ENCODE data around the gene HAP1. TPM values are rescaled to one million over a fixed set of nuclear protein-coding genes. Genes with fewer than 3 reads are reported as not detected.
"Not testable (repeated sequence)": the region's sequence is repeated elsewhere in the genome, so short reads cannot be mapped to it uniquely, and the experiment has no call there.

The HAP1 gene
- total RNA-seq, 1 donor from 2014 or later = 0.11 TPM

DNA sequence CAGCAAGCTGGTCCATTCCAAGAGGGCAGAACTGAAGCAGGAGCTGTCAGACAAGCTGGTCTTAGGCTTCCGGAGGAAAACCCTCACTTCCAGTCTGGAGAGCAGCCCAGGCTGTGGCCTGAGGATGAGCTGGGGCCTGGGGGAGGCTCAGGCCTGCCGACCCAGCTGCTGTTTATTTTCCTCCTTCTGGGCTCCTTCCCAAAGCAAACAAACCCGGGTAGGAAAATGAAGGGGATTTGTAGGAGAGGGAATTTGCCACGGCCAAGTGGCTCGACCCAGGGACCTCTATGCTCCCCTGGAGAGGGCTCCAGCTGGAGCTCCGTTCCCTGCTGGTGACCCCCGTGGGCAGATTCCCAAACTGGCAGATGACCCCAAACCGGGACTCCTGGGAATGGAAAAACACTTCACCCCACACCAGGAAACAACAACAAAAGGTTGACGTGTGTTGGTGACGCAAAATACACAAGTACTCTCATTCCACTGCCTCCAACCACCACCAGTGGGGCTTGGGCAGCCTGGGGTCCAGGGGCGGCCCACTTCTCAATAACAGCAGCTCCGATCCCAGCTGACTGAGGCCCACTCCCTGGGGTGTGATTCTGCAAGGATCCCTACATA is 43.2 kb upstream of the HAP1 start:
- Mint-ChIP-seq H3K9me3 (ENCODE audit: unreplicated experiment) (no peaks in the 10 kb centered on the region), H3K4me1 (ENCODE audit: unreplicated experiment) (peaks cover 76% of the 10 kb centered on the region), H3K27ac (ENCODE audit: unreplicated experiment) (peak overlapping the region; percentile 93), H3K27me3 (ENCODE audit: unreplicated experiment) (no peaks in the 10 kb centered on the region), H3K4me3 (ENCODE audit: unreplicated experiment) (no peak overlapping the region), H3K36me3 (ENCODE audit: unreplicated experiment) (peaks cover 4% of the 10 kb centered on the region)
- TF ChIP-seq, protein P1, sequence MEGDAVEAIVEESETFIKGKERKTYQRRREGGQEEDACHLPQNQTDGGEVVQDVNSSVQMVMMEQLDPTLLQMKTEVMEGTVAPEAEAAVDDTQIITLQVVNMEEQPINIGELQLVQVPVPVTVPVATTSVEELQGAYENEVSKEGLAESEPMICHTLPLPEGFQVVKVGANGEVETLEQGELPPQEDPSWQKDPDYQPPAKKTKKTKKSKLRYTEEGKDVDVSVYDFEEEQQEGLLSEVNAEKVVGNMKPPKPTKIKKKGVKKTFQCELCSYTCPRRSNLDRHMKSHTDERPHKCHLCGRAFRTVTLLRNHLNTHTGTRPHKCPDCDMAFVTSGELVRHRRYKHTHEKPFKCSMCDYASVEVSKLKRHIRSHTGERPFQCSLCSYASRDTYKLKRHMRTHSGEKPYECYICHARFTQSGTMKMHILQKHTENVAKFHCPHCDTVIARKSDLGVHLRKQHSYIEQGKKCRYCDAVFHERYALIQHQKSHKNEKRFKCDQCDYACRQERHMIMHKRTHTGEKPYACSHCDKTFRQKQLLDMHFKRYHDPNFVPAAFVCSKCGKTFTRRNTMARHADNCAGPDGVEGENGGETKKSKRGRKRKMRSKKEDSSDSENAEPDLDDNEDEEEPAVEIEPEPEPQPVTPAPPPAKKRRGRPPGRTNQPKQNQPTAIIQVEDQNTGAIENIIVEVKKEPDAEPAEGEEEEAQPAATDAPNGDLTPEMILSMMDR (IDR thresholded peaks at IDR 0.05) = no peak
- DNase-seq (ENCODE audit: extremely low spot score, unreplicated experiment) = peak; percentile 92

DNA sequence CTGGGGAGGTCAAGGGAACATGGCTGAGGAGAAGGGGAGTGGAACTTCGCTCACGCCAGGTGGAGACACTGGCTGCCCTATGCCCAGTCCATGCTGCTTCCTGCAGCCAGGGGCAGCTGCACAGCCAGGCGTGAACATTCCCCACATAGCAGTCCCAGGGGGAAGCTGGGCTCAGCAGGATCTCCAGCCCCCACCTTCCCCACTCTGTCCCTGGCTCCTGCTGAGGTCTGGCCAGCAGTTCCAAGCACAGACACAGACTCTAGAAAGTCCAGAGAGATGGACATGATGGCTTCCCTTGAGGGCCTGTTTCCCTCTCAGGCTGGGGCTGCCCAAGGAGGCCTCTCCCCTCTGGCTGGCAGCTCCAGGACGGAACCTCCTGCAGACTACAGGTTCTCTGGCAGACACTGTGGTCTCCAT is 42.7 kb upstream of the HAP1 start:
- no peak for DNase-seq (ENCODE audit: extremely low spot score, unreplicated experiment)
- peaks cover 4% of the 10 kb centered on the region for H3K36me3 Mint-ChIP-seq (ENCODE audit: unreplicated experiment)
- H3K9me3 Mint-ChIP-seq (ENCODE audit: unreplicated experiment) = no peaks in the 10 kb centered on the region
- TF ChIP-seq, protein P1 (IDR thresholded peaks at IDR 0.05) = peak; percentile 38
- H3K27me3 Mint-ChIP-seq (ENCODE audit: unreplicated experiment) = no peaks in the 10 kb centered on the region
- peak overlapping the region; percentile 93 for H3K27ac Mint-ChIP-seq (ENCODE audit: unreplicated experiment)
- H3K4me3 Mint-ChIP-seq (ENCODE audit: unreplicated experiment) = no peak overlapping the region
- peaks cover 73% of the 10 kb centered on the region for H3K4me1 Mint-ChIP-seq (ENCODE audit: unreplicated experiment)

DNA sequence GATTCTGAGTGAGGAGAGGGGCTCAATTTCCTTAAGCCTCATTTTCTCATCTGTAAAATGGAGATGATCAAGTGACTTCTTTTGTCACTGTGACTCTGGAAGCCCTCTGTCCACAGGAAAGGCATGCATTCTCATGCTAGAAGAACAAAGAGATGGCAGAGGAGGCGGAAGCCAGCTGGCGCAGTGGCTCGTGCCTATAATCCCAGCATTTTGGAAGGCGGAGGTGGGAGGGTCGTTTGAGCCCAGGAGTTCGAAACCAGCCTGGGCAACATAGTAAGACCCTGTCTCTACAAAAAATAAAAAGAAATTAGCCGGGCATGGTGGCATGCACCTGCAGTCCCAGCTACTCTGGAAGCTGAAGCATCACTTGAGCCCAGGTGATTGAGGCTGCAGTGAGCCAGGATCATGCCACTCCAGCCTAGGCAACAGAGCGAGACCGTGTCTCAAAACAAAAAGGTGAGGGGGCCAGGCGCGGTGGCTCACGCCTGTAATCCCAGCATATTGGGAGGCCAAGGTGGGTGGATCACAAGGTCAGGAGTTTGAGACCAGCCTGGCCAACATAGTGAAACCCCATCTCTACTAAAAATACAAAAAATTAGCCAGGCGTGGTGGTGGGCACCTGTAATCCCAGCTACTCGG is 41.9 kb upstream of the HAP1 start:
- H3K4me3 Mint-ChIP-seq (ENCODE audit: unreplicated experiment); H3K27me3 Mint-ChIP-seq (ENCODE audit: unreplicated experiment); DNase-seq (ENCODE audit: extremely low spot score, unreplicated experiment); H3K9me3 Mint-ChIP-seq (ENCODE audit: unreplicated experiment); H3K36me3 Mint-ChIP-seq (ENCODE audit: unreplicated experiment): not testable (repeated sequence)
- Mint-ChIP-seq H3K27ac (ENCODE audit: unreplicated experiment) (peak overlapping the region; percentile 44), H3K4me1 (ENCODE audit: unreplicated experiment) (peaks cover 65% of the 10 kb centered on the region)

DNA sequence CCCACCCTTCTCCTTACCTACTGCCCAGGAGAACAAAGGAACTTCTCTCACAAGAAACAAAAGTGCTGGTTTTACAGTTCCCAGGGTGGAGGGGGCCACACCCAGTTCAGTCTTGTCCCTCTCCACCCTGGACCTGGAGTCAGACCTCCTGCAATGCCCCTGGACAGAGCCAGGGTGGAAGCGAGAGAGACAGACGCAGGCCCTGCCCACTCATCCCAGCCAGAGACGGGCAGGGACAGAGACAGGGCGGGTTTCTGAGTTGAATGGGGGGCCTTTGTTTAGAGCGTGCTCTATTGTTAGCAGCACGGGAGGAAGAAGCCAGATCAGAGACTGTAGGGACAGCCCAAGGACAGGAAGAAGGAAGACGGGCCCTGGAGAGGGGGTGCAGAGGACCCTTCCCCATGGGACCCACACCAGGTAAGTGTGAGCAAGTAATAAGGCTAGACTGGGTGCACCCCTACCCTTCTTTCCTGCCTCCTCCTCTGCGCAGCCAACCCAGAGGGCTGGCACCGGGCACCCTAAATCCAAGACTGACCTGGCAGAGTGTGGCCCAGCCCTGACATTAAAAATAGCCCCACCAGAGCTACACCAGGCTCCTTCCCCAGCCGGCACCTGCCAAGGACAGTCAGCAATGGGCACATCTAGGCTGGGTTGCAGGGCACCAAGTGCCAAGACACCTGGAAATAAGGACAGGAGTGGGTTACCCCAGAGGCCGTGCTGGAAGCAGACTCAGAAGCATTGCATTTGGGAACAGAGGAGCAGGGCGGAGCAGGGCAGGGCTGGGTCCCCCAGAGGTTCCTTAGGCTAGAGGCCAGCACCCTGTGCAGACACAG is 41.2 kb upstream of the HAP1 start:
- Mint-ChIP-seq H3K36me3 (ENCODE audit: unreplicated experiment) (peaks cover 10% of the 10 kb centered on the region), H3K4me1 (ENCODE audit: unreplicated experiment) (peaks cover 63% of the 10 kb centered on the region), H3K27me3 (ENCODE audit: unreplicated experiment) (no peaks in the 10 kb centered on the region), H3K4me3 (ENCODE audit: unreplicated experiment) (no peak overlapping the region), H3K27ac (ENCODE audit: unreplicated experiment) (peak overlapping the region; percentile 44), H3K9me3 (ENCODE audit: unreplicated experiment) (no peaks in the 10 kb centered on the region)
- TF ChIP-seq, protein P1 (IDR thresholded peaks at IDR 0.05) = no peak
- no peak for DNase-seq (ENCODE audit: extremely low spot score, unreplicated experiment)

DNA sequence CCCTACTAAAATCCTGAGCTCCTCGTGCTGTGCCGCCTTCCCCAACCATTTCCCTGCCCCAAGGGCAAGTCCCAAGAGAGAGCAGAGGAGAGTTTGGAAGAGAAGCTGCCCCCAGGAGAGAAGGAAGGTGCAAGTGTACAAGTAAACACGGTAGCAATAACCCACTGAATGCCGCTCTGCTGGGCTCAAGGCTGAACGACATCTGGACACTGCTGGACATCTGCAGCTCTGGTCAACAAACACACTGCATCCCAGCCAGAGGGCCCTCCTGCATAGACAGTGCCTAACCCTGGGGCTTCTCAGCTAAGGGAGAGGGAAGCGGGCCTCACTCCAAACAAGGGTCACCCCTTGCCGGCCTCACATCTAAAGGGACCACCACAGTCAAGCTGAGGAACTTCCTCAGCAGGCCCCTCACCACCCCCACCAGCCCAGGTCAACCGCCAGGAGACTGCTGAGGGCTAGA is 39.3 kb upstream of the HAP1 start:
- no peaks in the 10 kb centered on the region for H3K27me3 Mint-ChIP-seq (ENCODE audit: unreplicated experiment)
- no peak overlapping the region for H3K4me3 Mint-ChIP-seq (ENCODE audit: unreplicated experiment)
- TF ChIP-seq, protein P1 (IDR thresholded peaks at IDR 0.05) = no peak
- H3K4me1 Mint-ChIP-seq (ENCODE audit: unreplicated experiment) = peaks cover 59% of the 10 kb centered on the region
- DNase-seq (ENCODE audit: extremely low spot score, unreplicated experiment) = no peak
- no peaks in the 10 kb centered on the region for H3K9me3 Mint-ChIP-seq (ENCODE audit: unreplicated experiment)
- H3K36me3 Mint-ChIP-seq (ENCODE audit: unreplicated experiment) = peaks cover 21% of the 10 kb centered on the region
- H3K27ac Mint-ChIP-seq (ENCODE audit: unreplicated experiment) = peak overlapping the region; percentile 15

All from osteocyte (in vitro differentiated cells).